Measurements from ENCODE around the gene MAD1L1.

Gene MAD1L1

GRCh38 chr7:1953199-1954190 is 279.2 kb downstream of the MAD1L1 start:
- no peak for DNase-seq (ENCODE audit: low spot score)

- DNase-seq (ENCODE audit: low spot score): no peak
Measured at GRCh38 chr7:1952781-1953180, 280.0 kb downstream of the MAD1L1 start.

GRCh38 chr7:1952169-1952760 is 280.5 kb downstream of the MAD1L1 start:
- DNase-seq (ENCODE audit: low spot score): no peak

- DNase-seq (ENCODE audit: low spot score): no peak
Measured at GRCh38 chr7:1951600-1951999, 281.1 kb downstream of the MAD1L1 start.

GRCh38 chr7:1951159-1951536 is 281.6 kb downstream of the MAD1L1 start:
- DNase-seq (ENCODE audit: low spot score): no peak

- no peak for DNase-seq (ENCODE audit: low spot score)
Measured at GRCh38 chr7:1950452-1951158, 282.1 kb downstream of the MAD1L1 start.

GRCh38 chr7:1950066-1950451 is 282.7 kb downstream of the MAD1L1 start:
- no peak for DNase-seq (ENCODE audit: low spot score)

- no peak for DNase-seq (ENCODE audit: low spot score)
Measured at GRCh38 chr7:1949681-1950055, 283.1 kb downstream of the MAD1L1 start.

- no peak for DNase-seq (ENCODE audit: low spot score)
Measured at GRCh38 chr7:1948887-1949680, 283.7 kb downstream of the MAD1L1 start.

- DNase-seq (ENCODE audit: low spot score): no peak
Measured at GRCh38 chr7:1948301-1948796, 284.4 kb downstream of the MAD1L1 start.

- DNase-seq (ENCODE audit: low spot score): no peak
Measured at GRCh38 chr7:1947586-1948217, 285.0 kb downstream of the MAD1L1 start.

- DNase-seq (ENCODE audit: low spot score): no peak
Measured at GRCh38 chr7:1946773-1947450, 285.8 kb downstream of the MAD1L1 start.

GRCh38 chr7:1946025-1946772 is 286.5 kb downstream of the MAD1L1 start:
- DNase-seq (ENCODE audit: low spot score): no peak

GRCh38 chr7:1945558-1945957 is 287.2 kb downstream of the MAD1L1 start:
- DNase-seq (ENCODE audit: low spot score): no peak

GRCh38 chr7:1944619-1945210 is 288.0 kb downstream of the MAD1L1 start:
- DNase-seq (ENCODE audit: low spot score): no peak

- DNase-seq (ENCODE audit: low spot score): no peak
Measured at GRCh38 chr7:1943933-1944618, 288.7 kb downstream of the MAD1L1 start.

- no peak for DNase-seq (ENCODE audit: low spot score)
Measured at GRCh38 chr7:1943326-1943725, 289.4 kb downstream of the MAD1L1 start.

GRCh38 chr7:1942941-1943289 is 289.8 kb downstream of the MAD1L1 start:
- no peak for DNase-seq (ENCODE audit: low spot score)
